GM12875 (cell line): ENCODE data around the gene HSCB.
"Not testable (repeated sequence)": the region's sequence is repeated elsewhere in the genome, so short reads cannot be mapped to it uniquely, and the experiment has no call there.

Source experiments
- H3K4me3 ChIP-seq: one replicate; pipeline ENCODE4 v1.5.1; 2011; ENCODE audit warnings: low read depth, low read length, control low read depth
- TF ChIP-seq, protein P1 (sequence below): IDR thresholded peaks from 2 replicates; pipeline ENCODE4 v1.5.1; 2011; ENCODE audit warnings: low read depth, mild to moderate bottlenecking, control low read depth, inconsistent platforms, low read length, moderate library complexity, borderline replicate concordance; ENCODE audit not compliant: insufficient read depth

HSCB gene

DNA sequence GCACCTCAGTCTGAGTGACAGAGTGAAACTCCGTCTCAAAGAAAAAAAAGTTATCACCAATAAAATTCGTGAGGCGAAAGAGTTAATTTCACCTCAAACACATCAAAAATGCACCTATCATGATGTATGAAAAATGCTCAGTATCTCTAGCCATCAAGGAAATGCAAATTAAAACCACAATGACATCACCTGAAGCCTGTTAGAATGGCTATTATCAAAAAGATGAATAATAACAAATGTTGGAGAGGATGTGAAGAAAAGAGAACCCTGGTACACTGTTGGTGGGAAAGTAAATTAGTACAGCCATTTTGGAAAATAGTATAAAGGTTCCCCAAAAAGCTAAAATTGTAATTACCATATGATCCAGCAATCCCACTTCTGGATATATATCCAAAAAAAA is 23.8 kb upstream of the HSCB start:
- H3K4me3 ChIP-seq, result no peak overlapping the region
- TF ChIP-seq, protein P1, sequence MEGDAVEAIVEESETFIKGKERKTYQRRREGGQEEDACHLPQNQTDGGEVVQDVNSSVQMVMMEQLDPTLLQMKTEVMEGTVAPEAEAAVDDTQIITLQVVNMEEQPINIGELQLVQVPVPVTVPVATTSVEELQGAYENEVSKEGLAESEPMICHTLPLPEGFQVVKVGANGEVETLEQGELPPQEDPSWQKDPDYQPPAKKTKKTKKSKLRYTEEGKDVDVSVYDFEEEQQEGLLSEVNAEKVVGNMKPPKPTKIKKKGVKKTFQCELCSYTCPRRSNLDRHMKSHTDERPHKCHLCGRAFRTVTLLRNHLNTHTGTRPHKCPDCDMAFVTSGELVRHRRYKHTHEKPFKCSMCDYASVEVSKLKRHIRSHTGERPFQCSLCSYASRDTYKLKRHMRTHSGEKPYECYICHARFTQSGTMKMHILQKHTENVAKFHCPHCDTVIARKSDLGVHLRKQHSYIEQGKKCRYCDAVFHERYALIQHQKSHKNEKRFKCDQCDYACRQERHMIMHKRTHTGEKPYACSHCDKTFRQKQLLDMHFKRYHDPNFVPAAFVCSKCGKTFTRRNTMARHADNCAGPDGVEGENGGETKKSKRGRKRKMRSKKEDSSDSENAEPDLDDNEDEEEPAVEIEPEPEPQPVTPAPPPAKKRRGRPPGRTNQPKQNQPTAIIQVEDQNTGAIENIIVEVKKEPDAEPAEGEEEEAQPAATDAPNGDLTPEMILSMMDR, result no peak

DNA sequence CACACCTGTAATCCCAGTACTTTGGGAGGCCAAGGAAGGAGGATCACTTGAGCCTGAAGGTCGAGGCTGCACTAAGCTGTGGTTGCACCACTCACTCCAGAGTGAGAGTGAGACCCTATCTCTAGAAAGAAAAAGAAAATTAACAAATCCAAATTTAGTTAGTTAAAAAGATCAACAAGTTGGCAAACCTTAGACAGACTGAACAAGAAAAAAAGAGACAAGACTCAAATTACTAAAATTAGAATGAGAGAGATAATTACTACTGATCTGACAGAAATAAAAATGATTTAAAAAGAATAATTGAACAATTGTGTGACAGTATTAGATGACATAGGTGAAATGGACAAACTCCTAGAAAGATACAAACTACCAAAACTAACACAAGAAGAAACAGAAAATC is 13.8 kb upstream of the HSCB start:
- TF ChIP-seq, protein P1, result no peak
- H3K4me3 ChIP-seq, result no peak overlapping the region

DNA sequence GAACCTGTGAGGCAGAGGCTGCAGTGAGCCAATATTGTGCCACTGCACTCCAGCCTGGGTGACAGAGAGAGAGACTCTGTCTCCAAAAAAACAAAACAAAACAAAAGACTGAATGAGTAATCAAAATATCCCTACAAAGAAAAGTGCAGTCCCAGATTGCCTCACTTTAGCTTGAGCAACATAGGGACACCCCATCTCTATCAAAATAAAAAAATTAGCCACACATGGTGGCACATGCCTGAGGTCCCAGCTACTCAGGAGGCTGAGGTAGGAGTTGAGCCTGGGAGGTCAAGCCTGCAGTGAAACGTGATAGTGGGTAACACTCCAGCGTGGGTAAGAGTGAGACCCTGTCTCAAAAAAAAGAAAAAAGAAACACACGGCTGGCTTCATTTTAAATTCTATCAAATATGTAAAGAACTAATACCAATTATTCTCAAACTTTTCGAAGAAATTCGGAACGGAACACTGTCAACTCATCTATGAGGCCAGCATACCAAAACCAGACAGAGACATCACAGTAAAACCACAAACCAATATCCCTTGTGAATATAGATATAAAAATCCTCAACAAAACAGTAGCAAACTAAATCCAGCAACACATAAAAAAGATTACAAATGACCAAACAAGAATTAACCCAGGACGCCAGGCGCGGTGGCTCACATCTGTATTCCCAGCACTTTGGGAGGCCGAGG is 13.1 kb upstream of the HSCB start:
- TF ChIP-seq, protein P1, result no peak
- no peak overlapping the region for H3K4me3 ChIP-seq

DNA sequence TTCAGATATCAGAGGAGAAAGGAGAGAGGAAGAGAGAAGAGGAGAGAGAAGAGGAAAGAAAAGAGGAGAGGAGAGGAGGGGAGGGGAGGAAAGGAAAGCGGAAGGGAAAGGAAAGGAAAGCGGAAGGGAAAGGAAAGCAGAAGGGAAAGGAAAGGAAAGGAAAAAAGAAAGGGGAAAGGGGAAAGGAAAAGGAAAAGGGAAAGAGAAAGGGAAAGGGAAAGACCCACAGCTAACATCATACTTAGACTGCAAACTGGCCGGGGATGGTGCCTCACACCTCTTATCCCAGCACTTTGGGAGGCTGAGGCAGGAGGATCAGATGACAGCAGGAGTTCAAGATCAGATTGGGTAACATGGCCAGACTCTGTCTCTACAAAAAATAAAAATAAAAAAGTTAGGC is 11.7 kb upstream of the HSCB start:
- H3K4me3 ChIP-seq, result no peak overlapping the region
- TF ChIP-seq, protein P1, result no peak

DNA sequence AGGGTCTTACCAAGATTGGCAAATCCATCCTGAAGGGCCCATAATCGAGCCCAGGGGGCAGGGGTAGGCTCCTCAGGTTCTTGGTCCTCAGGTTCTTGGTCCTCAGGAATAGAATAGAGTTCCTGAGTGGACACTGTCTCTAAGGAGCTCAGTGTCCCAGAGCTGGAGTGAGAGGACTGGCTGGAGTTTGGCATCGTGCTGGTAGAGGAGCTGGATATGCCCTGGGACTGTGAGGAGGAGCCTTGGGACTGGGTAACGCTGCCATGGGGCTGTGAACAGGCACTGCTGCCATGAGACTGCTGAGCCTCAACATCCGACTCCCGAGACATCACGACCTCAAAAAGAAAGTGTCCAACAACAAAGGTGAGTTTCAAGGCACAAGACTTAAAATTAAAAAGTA is 7.4 kb upstream of the HSCB start:
- TF ChIP-seq, protein P1, result no peak
- H3K4me3 ChIP-seq, result no peak overlapping the region

DNA sequence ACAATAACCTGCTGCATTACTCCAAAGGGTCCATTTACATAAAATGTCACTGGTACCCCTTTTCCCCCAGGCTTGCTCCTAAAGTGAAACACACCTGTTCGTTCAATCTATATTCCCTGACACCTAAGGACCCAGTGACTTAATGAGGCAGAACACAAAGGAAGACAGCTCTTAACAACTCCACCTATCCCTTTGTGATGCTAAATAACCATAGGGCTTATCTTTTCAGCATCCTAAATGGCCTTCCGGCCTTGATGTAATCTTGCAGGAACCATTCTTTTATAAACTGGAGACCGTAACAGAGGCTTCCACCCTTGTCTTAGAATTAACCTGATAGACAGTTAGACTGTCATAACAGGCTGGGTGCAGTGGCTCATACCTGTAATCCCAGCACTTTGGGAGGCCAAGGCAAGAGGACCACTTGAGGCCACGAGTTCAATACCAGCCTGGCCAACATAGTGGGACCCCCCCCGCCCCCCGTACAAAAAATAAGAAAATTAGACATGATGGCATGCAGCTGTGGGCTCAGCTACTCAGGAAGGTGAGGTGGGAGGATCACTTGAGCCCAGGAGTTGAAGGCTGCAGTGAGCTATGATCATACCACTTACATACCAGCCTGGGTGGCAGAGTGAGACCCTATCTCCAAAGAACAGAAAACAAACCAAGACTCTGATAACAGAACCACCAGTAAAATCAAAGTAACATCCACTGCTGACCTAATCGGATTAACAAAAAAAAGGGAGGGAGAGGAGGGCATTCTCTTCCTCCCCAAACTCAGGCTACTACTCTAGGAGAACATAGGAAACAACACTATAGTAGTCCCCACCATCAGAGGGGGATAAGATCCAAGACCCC is 5.3 kb upstream of the HSCB start:
- H3K4me3 ChIP-seq, result no peak overlapping the region
- TF ChIP-seq, protein P1, result no peak

DNA sequence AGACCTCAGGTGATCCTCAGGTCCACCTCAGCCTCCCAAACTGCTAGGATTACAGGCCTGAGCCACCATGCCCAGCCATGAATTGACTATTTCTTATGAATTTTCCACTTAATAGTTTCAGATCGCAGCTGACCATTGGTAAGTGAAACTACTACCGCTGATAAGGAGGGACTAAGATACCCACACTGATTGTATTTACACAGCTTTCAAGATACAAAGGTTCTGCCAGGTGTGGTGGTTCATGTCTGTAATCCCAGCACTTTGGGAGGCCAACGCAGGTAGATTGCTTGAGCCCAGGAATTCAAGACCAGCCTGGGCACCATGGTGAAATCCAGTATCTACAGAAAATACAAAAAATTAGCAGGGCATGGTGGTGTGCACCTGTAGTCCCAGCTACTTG is 4.1 kb upstream of the HSCB start:
- no peak overlapping the region for H3K4me3 ChIP-seq
- TF ChIP-seq, protein P1, result no peak

DNA sequence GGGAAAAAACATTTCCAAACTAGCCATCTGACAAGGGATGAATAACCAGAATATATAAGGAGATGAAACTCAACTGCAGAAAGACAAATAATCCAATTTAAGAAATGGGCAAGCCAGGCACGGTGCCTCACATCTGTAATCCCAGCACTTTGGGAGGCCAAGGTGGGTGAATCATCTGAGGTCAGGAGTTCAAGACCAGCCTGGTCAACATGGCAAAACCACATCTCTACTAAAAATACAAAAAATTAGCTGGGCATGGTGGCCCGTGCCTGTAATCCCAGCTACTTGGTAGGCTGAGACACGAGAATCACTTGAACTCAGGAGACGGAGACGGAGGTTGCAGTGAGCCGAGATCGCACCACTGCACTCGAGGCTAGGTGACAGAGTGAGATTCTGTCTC is 3.0 kb upstream of the HSCB start:
- H3K4me3 ChIP-seq, result not testable (repeated sequence)
